Measurements from ENCODE around the gene RPL22.

GRCh38 chr1:6142734-6143133 lies 56.7 kb downstream of the RPL22 start:
- TF ChIP-seq CTCF (IDR thresholded peaks at IDR 0.05): no peak
- TF ChIP-seq POLR2A (IDR thresholded peaks at IDR 0.05): no peak

Data from heart left ventricle (tissue), 13 donors.